PC-9 (cell line): ENCODE measurements around the gene GALNT16. TPM values are rescaled to one million over a fixed set of nuclear protein-coding genes. Genes with fewer than 3 reads are reported as not detected.
A peak's percentile ranks its signal among the peaks of the same experiment; 100 is the strongest.

Experiments
- BruUV-seq: library from RNA; stranded (reverse); fragments of 400-500 nt; replicated peaks from 2 replicates; lab custom pipeline; 2021; lab: Mats Ljungman, UMichigan
- CTCF ChIA-PET: fragments of 300-600 bp; sonication (Branson Sonifier 250); formaldehyde crosslinking; loops from one replicate; lab custom pipeline; 2022; ENCODE audit warnings: antibody characterized with exemption; lab: Charles Lee
- POLR2A ChIA-PET: fragments of 300-600 bp; sonication (Branson Sonifier 250); formaldehyde crosslinking; loops from one replicate; lab custom pipeline; 2022; ENCODE audit warnings: antibody characterized with exemption; ENCODE audit not compliant: unreplicated experiment; lab: Charles Lee
- DNase-seq, 2 experiments: peaks; one replicate each; pipeline versions ENCODE4 v3.0.0 to v3.0.0-alpha.2; 2015 to 2022; ENCODE audit warnings: mixed read lengths in 1 of 2
- H2AFZ ChIP-seq: fragments of 200-600 bp; sonication (generic); 2 replicates; pipeline ENCODE4 v1.8.1; 2017; ENCODE audit warnings: antibody characterized with exemption
- H3F3A ChIP-seq: fragments of 200-600 bp; sonication (generic); 2 replicates; pipeline ENCODE4 v1.8.1; 2017; ENCODE audit warnings: antibody characterized with exemption, mild to moderate bottlenecking, low read depth; ENCODE audit not compliant: insufficient read depth
- H3K27ac ChIP-seq: fragments of 200-600 bp; sonication (generic); 2 replicates; pipeline ENCODE4 v1.6.1; 2016; ENCODE audit warnings: mixed run types
- H3K27me3 ChIP-seq: fragments of 200-600 bp; sonication (generic); 2 replicates; pipeline ENCODE4 v1.6.1; 2016; ENCODE audit warnings: low read depth, mixed run types; ENCODE audit not compliant: insufficient read depth
- H3K36me3 ChIP-seq: fragments of 200-600 bp; sonication (generic); 2 replicates; pipeline ENCODE4 v1.6.1; 2016; ENCODE audit warnings: low read depth, mixed run types
- H3K4me1 ChIP-seq: fragments of 200-600 bp; sonication (generic); replicated peaks from 2 replicates; pipeline ENCODE4 v1.6.1; 2016; ENCODE audit warnings: mixed run types; ENCODE audit not compliant: insufficient read depth
- H3K4me2 ChIP-seq: fragments of 200-600 bp; sonication (generic); 2 replicates; pipeline ENCODE4 v1.6.1; 2017; ENCODE audit warnings: mixed run types
- H3K4me3 ChIP-seq: fragments of 200-600 bp; sonication (generic); 2 replicates; pipeline ENCODE4 v1.6.1; 2016; ENCODE audit warnings: mixed run types
- H3K79me2 ChIP-seq: fragments of 200-600 bp; sonication (generic); 2 replicates; pipeline ENCODE4 v1.6.1; 2017; ENCODE audit warnings: low read depth, mixed run types
- H3K9me2 ChIP-seq: fragments of 200-600 bp; sonication (generic); 2 replicates; pipeline ENCODE4 v1.8.1; 2017; ENCODE audit warnings: mild to moderate bottlenecking; ENCODE audit not compliant: insufficient read depth
- H3K9me3 ChIP-seq: fragments of 200-600 bp; sonication (generic); 2 replicates; pipeline ENCODE4 v1.8.1; 2016; ENCODE audit warnings: low read depth; ENCODE audit not compliant: insufficient read depth
- H4K20me1 ChIP-seq: fragments of 200-600 bp; sonication (generic); 2 replicates; pipeline ENCODE4 v1.8.1; 2017; ENCODE audit not compliant: insufficient read depth
- EZH2 ChIP-seq: fragments of 200-600 bp; sonication (generic); IDR thresholded peaks from 2 replicates; pipeline ENCODE4 v1.8.0; 2017; ENCODE audit warnings: antibody characterized with exemption, low read depth
- intact Hi-C: fragments of 100-400 bp; cut with micrococcal nuclease; formaldehyde crosslinking; loops from one replicate; pipeline ENCODE4 v1.10.0; 2022; ENCODE audit not compliant: unreplicated experiment
- total RNA-seq: library from RNA; stranded (reverse); gene quantifications from 2 replicates; pipeline ENCODE4 v1.2.3, GENCODE V29; 2021
- TF ChIP-seq, protein P1 (sequence below): fragments of 200-600 bp; sonication (generic); conservative IDR thresholded peaks from 2 replicates; pipeline ENCODE4 v1.6.1; 2017; ENCODE audit warnings: mixed run types, antibody characterized with exemption, mild to moderate bottlenecking, moderate library complexity

GALNT16 gene
- total RNA-seq, 1 experiment from 2014 or later: 22.8 TPM

DNA sequence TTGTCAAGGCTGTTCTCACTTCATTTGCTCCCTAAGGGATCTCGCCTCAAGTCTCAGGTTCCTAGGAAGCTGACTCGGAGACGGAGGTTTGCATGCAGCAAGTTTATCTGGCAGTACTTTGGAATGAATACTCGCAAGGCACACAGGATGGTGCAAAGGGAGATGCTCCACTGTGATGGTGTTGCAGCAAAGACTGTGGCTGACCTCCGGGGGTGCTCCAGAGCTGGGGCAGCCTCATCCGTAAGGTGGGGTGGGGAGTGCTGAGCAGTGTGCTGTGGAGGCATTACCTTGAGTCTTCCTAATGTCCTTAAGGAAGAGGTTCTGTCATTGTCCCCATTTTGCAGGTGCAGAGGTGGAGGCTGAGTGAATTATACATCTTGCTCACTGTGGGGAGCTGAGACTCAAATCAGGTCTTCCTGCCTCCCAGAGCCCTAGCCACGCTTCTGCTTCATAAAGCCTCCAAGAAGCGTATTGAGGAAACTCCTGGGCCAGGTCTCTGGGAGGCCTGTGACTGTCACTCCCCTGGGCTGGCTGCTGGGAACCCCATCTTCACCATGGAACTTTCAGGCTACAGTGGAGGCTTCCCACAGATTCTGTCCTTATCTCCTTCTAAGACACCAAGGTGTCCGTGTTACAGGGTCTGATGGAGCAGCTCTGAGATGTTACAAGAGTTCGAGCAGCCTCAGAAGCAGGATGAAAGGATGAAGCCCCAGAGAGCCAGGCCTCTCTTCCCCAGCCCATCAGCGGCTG, 39.5 kb downstream of the GALNT16 start:
- Histone ChIP-seq H3K79me2 (no peaks in the 10 kb centered on the region), H3F3A (no peaks in the 10 kb centered on the region), H3K4me3 (no peak overlapping the region), H3K27ac (no peak overlapping the region), H3K4me1 (no peaks in the 10 kb centered on the region), H3K27me3 (peaks cover 22% of the 10 kb centered on the region), H3K9me2 (no peaks in the 10 kb centered on the region), H4K20me1 (no peaks in the 10 kb centered on the region), H2AFZ (no peak overlapping the region), H3K36me3 (no peaks in the 10 kb centered on the region), H3K9me3 (no peaks in the 10 kb centered on the region), H3K4me2 (no peak overlapping the region)
- intact Hi-C loops: no loop called here
- DNase-seq: peak in 1 of 2 experiments; percentile 10
- ChIA-PET POLR2A (no interaction called here), CTCF (interaction anchor here (0.7 kb wide), 1 partner anchor 148 kb away, joined by 3 read pairs; no protein-coding TSS in a partner anchor)
- no peak for TF ChIP-seq EZH2
- TF ChIP-seq, protein P1, sequence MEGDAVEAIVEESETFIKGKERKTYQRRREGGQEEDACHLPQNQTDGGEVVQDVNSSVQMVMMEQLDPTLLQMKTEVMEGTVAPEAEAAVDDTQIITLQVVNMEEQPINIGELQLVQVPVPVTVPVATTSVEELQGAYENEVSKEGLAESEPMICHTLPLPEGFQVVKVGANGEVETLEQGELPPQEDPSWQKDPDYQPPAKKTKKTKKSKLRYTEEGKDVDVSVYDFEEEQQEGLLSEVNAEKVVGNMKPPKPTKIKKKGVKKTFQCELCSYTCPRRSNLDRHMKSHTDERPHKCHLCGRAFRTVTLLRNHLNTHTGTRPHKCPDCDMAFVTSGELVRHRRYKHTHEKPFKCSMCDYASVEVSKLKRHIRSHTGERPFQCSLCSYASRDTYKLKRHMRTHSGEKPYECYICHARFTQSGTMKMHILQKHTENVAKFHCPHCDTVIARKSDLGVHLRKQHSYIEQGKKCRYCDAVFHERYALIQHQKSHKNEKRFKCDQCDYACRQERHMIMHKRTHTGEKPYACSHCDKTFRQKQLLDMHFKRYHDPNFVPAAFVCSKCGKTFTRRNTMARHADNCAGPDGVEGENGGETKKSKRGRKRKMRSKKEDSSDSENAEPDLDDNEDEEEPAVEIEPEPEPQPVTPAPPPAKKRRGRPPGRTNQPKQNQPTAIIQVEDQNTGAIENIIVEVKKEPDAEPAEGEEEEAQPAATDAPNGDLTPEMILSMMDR: no peak
- BruUV-seq: no TSS peak

DNA sequence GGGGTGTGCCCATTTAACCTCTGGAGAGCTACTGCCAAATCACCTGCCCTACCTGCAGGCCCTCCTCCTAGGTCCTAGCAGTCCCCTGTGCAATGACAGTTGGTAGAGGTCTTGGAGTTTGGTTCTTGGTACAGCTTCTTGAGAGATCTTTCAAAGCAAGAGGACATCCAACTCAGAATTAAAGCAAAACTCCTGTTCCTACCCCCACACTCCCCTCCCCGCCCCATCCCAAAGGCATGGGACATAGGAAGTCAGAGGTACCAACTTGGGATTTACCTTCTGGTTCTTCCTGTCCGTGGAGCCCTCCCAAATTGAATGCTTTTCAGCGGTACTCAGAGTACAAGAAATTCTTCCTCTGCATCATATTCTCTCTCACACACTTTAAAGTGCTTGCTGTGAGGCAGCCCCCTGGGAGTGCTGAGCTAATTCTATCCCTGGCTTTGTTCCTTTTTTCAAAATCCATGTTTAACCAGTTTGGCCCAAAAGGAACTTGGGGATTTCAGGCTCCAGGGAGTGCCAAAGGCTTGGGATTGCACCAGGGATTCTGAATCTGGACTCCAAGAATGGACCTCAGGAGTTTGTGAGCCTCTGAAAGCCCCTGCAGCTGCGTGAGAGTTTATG, 40.8 kb downstream of the GALNT16 start:
- no peaks in the 10 kb centered on the region for H4K20me1 ChIP-seq
- no peaks in the 10 kb centered on the region for H3K36me3 ChIP-seq
- CTCF ChIA-PET: no interaction called here
- intact Hi-C loops: no loop called here
- H2AFZ ChIP-seq: no peak overlapping the region
- peaks cover 22% of the 10 kb centered on the region for H3K27me3 ChIP-seq
- POLR2A ChIA-PET: no interaction called here
- H3K4me1 ChIP-seq: no peaks in the 10 kb centered on the region
- H3K9me3 ChIP-seq: no peaks in the 10 kb centered on the region
- BruUV-seq: no TSS peak
- no peaks in the 10 kb centered on the region for H3F3A ChIP-seq
- no peaks in the 10 kb centered on the region for H3K9me2 ChIP-seq
- peak in 1 of 2 experiments; percentile 28 for DNase-seq
- no peak overlapping the region for H3K27ac ChIP-seq
- no peak for TF ChIP-seq EZH2
- TF ChIP-seq, protein P1: no peak
- H3K4me2 ChIP-seq: no peak overlapping the region
- H3K79me2 ChIP-seq: no peaks in the 10 kb centered on the region
- H3K4me3 ChIP-seq: no peak overlapping the region

DNA sequence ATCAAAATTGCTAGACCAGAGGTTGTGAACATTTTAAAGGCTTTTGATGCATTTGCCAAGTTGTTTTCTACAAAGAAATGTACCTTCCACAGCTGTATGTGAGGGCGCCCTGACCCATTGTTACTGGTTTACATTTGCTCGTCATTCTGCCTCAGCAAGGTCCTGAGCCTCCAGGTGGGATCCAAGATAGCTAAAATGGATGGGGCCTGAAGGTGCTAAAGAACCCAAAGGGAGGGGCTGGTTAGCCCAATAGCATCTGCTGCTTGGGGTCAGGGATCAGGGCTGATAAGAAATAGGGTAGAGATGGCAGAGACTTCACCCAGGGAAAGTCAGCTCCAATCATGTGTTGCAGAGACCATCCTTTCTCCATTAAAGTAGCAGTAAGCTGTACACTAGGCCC, 43.1 kb downstream of the GALNT16 start:
- intact Hi-C loops: no loop called here
- Histone ChIP-seq H3K79me2 (no peaks in the 10 kb centered on the region), H2AFZ (no peak overlapping the region), H3K27ac (no peak overlapping the region), H3K4me3 (no peak overlapping the region), H4K20me1 (no peaks in the 10 kb centered on the region), H3K4me1 (no peaks in the 10 kb centered on the region), H3K9me3 (no peaks in the 10 kb centered on the region), H3K36me3 (no peaks in the 10 kb centered on the region), H3K9me2 (no peaks in the 10 kb centered on the region), H3K27me3 (peaks cover 38% of the 10 kb centered on the region), H3K4me2 (no peak overlapping the region), H3F3A (no peaks in the 10 kb centered on the region)
- TF ChIP-seq EZH2: no peak
- TF ChIP-seq, protein P1: no peak
- POLR2A ChIA-PET: no interaction called here
- DNase-seq: peak in 1 of 2 experiments; percentile 15
- CTCF ChIA-PET: no interaction called here
- no TSS peak for BruUV-seq
